PFSK-1 (cell line): ENCODE data around the gene FOXN3.

Experiments
- FOXP2 ChIP-seq: optimal IDR thresholded peaks from 2 replicates; pipeline ENCODE3; 2011; ENCODE audit warnings: borderline replicate concordance, control low read depth, inconsistent platforms; ENCODE audit not compliant: insufficient read depth; ENCODE audit errors: extremely low read length, extremely low read depth
- POLR2AphosphoS5 ChIP-seq: IDR thresholded peaks from 2 replicates; pipeline ENCODE4 v1.6.1; 2012; ENCODE audit warnings: low read depth, mild to moderate bottlenecking, control low read depth, low read length, moderate library complexity
- REST ChIP-seq, 2 experiments: IDR thresholded peaks; 2 replicates each; pipeline versions ENCODE4 v1.6.1 to v1.8.0; 2011 to 2012; ENCODE audit warnings: low read depth in 2 of 2, low read length in 2 of 2, control low read depth in 1 of 2, inconsistent platforms in 1 of 2, mild to moderate bottlenecking in 1 of 2, moderate library complexity in 1 of 2; ENCODE audit not compliant: insufficient read depth in 1 of 2
- SIN3A ChIP-seq: IDR thresholded peaks from 2 replicates; pipeline ENCODE4 v1.6.1; 2012; ENCODE audit warnings: mild to moderate bottlenecking, low read length, moderate library complexity, borderline replicate concordance; ENCODE audit not compliant: insufficient read depth
- TAF1 ChIP-seq: IDR thresholded peaks from 2 replicates; pipeline ENCODE4 v1.6.1; 2012; ENCODE audit warnings: low read length, control low read depth, borderline replicate concordance; ENCODE audit not compliant: insufficient read depth

GRCh38 chr14:89451229-89451628, 34.2 kb upstream of the FOXN3 start:
- TF ChIP-seq REST (IDR thresholded peaks at IDR 0.05; ENCODE audit: insufficient read depth in 1 of 2, low read depth in 2 of 2, low read length in 2 of 2) = no peak
- TF ChIP-seq TAF1 = no peak
- TF ChIP-seq POLR2AphosphoS5 = no peak
- TF ChIP-seq FOXP2 = no peak
- no peak for TF ChIP-seq SIN3A
